HG02885 (cell line): ENCODE measurements around the gene SYTL3.
"Not testable (repeated sequence)": the region's sequence is repeated elsewhere in the genome, so short reads cannot be mapped to it uniquely, and the experiment has no call there.

Source experiments
- ATAC-seq: cut with Tn5 transposase; IDR thresholded peaks from one replicate; pipeline ENCODE4 v1.9.1; 2021; ENCODE audit warnings: mild to moderate bottlenecking; ENCODE audit not compliant: unreplicated experiment, poor library complexity

SYTL3 gene

DNA sequence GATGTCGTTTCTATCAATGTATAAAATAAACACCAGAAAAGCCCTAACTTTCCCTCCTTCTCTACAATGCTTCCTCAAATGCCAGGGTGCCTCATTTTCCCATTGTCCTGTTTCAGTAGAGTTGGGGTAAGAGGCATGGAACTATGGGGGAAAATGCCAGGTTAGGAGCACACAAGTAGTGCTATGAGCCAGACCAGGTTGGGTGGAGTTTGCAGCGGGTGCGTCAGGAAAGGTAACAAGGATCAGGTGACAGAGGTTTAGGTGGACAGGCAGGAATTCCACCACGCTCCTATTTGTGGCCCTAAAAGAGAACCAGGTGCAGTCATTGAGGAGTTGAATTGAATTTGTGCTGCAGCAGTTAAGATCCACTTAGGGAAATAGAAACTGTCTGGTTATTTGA, 36.5 kb downstream of the SYTL3 start:
- ATAC-seq: no peak

DNA sequence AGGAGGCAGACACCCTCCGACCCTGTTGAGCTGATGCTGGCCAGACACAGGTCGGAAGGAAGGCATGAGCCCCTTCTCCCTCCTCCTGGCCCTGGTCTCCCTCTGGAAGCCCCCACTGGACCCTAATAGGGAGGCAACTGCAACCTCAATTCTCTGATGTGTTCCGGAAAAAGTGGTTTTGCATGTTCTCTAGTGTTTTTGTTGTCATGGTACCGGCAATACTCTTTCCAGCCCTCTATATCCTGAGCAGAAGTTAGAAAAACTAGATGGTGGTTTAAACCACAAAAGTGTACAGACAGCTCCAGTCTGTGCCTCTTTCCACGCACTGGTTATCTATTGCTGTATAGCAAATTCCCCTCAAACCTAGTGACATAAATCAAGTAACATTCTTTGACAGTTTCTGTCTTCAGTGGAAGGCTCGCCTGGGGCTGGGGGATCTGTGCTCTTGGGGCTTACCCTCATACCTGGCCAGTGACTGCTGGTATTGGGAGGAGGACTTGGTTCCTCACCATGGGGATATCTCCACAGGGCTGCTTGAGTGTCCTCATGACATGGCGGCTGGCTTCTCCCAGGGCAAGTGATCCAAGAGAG, 37.0 kb downstream of the SYTL3 start:
- ATAC-seq: peak; percentile 54

DNA sequence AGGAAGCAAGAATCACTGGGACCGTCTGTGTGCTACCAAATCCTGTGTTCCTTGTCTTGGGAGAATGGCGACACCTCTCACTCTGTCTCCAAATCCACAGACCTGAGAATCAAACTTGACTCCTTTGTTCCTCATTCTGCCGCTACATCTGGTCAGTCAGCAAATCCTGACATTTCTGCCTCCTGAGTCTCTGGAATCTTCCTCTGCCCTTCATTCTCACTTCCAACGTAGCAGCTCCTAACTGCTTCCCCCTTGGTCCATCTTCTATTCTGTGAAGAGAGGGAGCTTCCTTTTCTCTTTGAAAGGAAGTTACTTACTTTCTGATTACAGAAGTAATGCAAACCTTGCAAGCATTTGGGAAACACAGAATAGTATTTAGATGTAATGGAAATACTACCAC, 37.7 kb downstream of the SYTL3 start:
- no peak for ATAC-seq

DNA sequence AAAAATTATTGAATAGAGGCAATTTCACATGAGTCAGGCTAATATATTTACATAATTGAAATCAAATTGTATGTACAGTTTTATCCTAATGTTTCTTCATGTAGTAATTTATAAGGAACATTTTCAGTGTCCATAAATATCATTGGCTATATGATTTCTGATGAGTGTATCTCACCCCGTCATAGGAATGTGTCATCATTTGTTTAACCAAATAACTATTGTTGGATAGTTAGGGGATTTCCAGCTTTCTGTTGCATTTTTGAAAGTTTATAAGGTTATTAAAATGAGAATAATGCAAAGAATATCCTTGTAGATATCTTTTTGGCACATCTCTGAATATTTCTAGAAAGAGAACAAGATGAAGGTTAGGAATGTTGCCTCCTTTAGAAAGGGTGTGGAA, 39.0 kb downstream of the SYTL3 start:
- ATAC-seq: no peak

DNA sequence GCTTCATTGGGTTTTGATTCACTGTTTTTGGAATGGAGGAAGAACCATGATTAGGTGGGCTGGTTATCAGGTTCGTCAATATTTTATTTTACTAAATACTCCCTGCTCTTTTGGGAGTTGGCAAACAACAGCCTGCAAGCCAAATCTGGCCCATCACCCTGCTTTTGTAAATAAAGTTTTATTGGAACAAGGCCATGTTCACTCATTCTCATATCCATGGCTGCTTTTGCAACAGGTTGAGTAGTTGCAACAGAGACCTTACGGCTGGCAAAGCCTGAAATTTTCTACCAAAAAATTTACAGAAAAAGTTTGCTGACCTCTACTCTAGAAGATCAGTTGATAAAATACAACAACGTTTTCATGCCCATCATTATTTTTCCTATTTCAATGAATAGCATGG, 45.1 kb downstream of the SYTL3 start:
- no peak for ATAC-seq

DNA sequence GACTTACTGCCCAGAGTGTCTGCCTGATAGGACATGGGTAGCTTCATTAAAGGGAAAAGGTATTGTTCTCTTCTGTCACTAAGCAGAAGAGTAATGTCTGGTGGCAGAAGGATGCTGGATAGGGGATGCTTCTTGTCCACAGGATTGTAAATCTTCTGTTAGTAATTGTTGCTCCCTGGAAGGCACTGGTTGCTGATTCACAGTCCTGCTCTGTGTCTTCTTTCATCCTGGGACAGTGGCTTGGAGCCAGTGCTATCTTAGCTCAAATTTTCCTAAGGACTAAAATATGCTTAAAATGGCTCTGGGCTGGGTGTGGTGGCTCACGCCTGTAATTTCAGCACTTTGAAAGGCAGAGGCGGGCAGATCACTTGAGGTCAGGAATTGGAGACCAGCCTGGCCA, 48.0 kb downstream of the SYTL3 start:
- no peak for ATAC-seq

DNA sequence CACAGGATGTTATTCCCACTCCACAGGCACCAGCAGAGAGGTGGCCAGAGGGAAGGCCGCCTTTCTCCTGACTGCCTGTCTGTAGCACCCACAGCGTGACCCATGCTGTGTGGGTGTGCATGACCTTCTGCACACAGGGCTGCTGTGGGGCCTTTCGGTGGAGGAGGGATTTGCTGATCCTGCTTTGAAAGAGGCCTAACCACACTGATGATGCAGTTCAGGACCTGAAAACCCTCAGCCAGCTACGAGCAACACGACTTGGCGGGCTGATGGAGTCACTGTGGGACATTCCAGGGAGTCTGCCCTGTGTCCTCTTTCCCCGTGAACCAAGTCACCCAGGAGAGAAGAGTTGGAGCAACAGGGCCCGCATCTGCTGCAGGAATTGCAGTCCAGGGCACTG, 49.1 kb downstream of the SYTL3 start:
- ATAC-seq: no peak

DNA sequence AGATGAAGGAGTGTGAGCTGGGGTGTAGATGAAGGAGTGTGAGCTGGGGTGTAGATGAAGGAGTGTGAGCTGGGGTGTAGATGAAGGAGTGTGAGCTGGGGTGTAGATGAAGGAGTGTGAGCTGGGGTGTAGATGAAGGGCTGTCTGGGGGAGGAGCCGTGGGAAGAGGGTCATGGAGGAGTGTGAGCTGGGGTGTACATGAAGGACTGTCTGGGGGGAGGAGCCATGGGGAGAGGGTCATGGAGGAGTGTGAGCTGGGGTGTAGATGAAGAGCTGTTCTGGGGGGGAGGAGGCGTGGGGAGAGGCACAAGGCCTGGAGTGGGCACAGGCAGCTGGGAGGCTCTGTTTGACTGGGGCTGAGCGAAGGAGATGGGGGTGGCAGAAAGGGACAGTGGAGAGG, 51.4 kb downstream of the SYTL3 start:
- ATAC-seq: not testable (repeated sequence)

DNA sequence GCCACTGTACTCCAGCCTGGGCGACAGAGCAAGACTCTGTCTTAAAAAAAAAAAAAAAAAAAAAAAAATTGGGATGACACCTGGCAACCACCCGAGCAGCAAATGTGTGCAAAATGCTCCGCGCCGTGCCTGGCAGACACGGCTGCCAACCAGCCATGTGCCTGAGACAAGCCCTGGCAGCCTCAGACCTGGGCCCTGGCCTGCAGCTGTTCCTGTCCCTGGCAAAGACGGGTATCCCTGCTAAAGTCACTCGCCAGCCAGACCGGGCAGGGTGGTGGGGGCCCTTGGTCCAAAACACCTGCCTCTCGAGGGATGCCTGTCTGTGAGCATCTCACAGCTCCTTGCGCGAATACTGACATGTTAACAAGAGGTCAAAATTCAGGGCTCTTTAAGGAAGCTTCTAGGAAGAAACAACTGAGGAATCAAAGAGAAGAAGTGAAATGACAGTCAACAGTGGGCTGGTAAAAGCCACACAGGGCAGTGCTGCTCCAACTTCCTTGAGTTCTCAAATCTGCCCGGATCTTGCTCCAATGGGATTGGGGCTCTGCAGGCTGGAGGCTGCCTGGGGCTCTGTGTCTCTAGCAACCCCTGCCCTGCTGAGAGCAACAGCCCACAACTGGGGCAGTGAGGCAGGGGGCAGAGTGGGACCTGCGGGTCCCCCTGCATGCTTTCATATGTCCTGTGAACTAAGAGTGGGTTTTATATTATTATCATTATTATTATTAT, 53.4 kb downstream of the SYTL3 start:
- ATAC-seq: no peak

DNA sequence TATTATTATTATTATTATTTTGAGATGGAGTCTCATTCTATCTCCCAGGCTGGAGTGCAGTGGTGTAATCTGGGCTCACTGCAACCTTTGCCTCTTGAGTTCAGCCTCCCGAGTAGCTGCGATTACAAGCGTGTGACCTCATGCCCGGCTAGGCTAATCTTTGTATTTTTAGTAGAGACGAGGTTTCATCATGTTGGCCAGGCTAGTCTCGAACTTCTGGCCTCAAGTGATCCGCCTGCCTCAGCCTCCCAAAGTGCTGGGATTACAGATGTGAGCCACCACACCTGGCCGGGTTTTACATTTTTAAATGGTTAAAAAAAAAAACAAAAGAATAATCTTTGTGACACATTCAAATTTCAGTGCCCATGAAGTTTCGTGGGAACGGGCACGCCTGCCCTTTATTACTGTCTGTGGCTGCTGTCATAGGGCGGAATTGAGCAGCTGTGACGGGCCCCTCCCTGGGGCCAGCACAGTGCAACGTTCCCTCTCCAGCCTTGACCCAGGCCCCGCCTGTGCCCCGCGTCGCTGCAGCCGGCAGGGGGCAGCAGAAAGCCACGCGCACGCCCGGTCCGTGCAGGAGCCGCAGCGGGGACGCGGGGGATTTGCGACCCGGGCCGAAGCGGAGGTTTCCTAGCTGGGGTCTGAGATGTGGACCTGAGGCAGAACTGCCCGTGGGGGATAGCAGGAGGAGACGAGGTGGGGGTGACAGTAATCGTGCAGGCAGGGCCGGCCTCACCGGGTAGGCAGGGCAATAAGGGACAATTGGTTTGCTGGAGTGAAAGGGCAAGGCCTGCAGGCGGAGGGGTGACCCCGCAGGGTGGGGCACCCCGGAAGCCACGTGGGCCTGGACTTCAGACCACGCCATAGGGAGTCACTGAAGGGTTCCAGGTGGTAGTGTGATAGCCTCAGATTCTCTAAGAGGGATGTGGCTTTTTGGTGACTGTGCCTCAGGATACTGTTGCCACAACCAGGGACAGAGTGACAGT, 54.3 kb downstream of the SYTL3 start:
- ATAC-seq: peak; percentile 98

DNA sequence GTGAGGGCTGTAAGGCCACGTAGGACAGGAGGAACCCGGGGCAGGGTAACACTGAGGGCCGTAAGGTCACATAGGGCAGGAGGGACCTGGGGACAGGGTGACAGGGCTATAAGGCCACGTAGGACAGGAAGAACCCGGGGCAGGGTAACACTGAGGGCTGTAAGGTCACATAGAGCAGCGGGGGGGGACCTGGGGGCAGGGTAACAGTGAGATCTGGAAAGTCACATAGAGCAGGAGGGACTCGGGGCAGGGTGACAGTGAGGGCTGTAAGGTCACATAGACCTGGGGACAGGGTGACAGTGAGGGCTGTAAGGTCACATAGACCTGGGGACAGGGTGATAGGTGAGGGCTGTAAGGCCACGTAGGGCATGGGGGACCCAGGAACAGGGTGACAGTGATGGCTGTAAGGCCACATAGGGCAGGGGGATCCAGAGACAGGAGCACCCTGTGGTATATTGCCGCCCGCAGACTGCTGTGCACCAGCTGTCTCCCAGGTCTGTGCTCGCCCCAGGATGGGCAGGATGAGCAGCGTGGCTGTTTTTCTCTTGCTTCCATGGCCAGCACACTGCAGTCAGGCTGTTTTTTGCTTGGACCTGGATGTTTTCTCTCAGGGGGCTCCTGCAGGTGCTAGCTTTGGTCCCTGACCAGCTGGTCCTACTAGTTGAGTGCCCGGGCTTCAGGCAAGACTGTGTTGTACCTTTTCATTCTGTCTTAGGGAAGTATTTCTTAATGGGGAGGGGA, 55.7 kb downstream of the SYTL3 start:
- ATAC-seq: no peak

DNA sequence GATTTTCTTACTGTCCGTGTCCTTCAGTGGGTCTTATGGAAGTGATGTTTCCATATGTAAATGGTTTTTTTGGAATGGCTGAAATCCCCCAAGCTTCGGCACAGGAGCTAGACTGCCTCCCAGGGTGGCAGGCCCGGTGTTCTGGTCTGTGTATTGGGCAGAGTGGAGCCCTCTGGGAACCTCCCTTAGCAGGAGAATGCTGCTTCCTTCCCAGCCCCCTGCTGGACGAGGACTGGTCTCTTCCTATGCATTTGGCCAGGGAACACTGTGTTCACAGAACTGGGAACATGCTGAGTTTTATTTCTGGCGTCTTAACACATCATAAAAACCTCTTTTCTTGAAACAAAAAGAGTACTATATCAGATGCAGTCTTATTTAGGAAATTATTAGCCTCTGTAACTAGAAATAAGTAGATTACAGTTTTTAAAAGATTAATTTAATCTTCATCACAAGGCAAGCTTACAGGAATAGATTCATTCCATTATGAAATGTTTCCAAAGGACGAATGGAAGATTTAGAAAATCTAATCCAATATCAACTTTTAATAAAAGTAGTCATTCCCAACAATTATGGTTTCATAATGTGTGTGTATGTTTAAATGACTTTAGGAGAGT, 56.6 kb downstream of the SYTL3 start:
- no peak for ATAC-seq

DNA sequence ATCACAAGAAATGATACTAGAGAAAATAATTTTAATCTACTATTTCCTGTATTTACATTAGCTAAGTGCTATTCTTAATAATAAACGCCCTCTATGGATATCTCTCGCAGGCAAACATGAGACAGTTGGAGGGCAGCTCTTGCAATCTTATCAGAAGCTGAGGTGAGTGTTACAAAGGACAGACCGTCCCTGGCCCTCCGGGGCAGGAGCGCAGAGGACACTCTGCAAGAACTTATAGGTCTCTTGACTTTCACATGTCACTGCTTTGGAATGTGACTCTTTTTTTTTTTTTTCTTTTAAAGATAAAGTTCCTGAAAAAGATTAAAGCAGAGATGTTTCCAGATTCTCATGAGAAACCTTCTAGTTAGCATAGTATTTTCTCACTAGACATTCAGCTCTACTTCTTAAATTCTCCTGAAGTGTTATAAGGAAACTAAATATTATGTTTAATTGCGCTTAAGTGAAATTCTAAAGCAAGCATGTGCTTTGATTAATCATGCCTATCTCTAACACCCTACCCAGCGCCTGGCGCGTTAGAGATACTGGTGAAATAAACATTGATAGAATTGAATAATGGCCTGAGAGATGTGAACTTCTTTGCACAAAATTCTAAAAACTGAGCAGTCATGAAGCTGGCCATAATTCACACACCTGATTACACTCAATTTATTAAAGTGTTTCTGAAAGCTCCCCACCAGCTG, 57.4 kb downstream of the SYTL3 start:
- ATAC-seq: no peak

DNA sequence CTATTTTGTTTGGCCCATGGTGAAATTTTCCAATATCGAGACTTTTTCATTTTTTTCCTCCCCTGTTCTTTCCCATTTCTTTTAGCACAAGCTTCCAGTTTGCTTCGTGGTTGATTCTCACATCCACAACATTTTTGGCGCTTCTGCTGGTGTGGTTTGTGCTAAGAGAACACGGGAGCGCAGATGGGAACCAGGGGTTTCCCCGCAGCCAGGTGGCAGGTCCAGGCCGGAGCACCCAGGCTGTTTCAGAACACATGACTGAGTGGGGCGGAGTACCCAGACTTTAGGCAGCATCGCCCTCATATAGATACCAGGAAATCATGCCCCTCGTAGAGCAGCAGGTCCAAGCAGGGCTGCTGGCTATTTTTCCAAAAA, 58.0 kb downstream of the SYTL3 start:
- no peak for ATAC-seq

DNA sequence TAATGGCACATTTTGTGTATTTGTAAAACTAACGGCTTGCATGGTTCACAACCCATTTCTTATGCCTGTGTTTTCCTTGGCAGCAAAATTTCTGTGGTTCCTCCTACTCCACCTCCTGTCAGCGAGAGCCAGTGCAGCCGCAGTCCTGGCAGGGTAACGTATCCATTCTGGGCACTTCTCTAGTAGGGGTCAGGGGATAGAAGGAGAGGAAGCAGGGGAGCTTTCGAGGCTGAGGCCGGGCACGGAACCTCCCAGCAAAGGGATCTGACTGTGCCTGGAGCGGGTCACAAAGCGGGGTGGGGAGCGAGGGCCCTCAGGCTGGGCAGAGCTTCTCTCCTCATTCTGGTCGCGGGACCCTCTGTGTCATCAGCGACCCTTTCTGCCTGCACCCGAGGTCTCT, 58.4 kb downstream of the SYTL3 start:
- no peak for ATAC-seq

DNA sequence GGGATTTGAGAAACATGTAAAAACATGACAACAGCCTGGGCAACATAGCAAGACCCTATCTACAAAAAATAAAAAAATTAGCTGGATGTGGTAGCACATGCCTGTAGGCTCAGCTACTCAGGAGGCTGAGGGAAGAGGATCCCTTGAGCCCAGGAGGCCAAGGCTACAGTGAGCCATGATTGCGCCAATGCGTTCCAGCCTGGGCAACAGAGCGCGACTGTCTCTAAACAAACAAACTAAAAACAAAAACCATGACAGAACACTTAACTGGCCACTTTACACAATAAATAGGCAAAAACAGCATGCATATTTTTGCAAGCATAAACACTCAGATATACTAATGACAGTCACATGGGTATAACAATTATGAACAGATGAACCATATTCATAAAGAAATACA, 60.0 kb downstream of the SYTL3 start:
- ATAC-seq: no peak

DNA sequence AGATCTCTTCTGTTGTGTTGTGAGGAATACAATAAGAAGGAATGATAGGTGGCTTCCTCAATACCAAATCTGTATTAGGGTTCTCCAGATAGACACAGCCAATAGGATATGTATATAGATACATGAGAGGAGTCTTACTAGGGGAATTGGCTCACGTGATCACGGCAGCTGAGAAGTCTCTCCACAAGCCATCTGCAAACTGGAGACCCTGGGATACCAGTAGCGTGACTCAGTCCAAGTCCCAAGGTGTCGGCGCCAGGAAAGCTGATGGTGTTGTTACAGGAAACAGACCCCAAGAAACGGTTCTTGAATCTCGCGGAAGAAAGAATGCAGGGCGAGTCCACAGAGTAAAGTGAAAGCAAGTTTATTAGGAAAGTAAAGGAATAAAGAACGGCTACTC, 61.4 kb downstream of the SYTL3 start:
- no peak for ATAC-seq

DNA sequence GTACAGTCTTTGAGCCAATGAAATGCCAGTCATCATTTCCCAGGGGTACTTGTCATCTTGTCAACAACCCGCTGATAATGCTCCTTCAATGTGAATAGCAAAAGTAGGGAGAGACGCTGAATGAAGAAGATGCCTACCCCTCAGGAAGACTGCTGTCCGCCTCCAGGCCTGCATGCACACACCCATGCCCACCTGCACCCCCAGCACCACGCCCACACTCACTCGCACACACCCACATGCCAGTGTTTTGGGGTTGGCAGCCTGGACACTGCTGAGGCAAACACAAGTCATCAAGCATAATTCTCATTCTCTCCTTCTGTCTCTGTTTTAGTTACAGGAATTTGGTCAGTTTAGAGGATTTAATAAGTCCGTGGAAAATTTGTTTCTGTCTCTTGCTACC, 63.6 kb downstream of the SYTL3 start:
- ATAC-seq: no peak

DNA sequence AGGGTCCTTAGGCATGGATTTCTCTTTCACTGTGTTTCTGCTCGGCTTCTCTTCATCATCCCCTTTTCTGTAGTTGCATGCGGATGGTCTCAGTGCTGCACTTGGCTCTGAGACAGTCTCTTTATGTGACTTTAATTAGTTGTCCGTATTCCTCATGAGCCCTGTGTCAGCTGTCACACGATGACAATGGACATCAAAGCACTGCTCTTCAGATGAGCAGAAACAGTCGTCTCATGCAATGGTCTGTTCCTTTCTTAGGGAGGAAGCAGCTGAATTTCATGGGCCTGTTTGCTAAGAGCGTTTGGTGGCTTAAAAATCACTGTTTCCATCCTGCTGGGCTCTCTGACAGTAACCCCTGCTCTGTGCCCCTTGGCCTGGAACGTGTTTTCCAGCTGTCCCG, 64.9 kb downstream of the SYTL3 start:
- no peak for ATAC-seq
